Activated naive CD8-positive, alpha-beta T cell (primary cell): ENCODE results near the gene DTX1.
A peak's percentile ranks its signal among the peaks of the same experiment; 100 is the strongest.

Source experiments
- H3K27ac Mint-ChIP-seq: one replicate; pipeline ENCODE4 v1.8.0; 2021; ENCODE audit warnings: mixed read lengths
- H3K27me3 Mint-ChIP-seq: one replicate; pipeline ENCODE4 v1.8.0; 2021; ENCODE audit warnings: mixed read lengths
- H3K36me3 Mint-ChIP-seq: one replicate; pipeline ENCODE4 v1.8.0; 2021; ENCODE audit warnings: mixed read lengths
- H3K4me1 Mint-ChIP-seq: one replicate; pipeline ENCODE4 v1.8.0; 2021; ENCODE audit warnings: low read depth, mixed read lengths
- H3K4me3 Mint-ChIP-seq: one replicate; pipeline ENCODE4 v1.8.0; 2021; ENCODE audit warnings: mild to moderate bottlenecking, mixed read lengths
- H3K9me3 Mint-ChIP-seq: one replicate; pipeline ENCODE4 v1.8.0; 2021; ENCODE audit warnings: low read depth, mixed read lengths

Gene DTX1

DNA sequence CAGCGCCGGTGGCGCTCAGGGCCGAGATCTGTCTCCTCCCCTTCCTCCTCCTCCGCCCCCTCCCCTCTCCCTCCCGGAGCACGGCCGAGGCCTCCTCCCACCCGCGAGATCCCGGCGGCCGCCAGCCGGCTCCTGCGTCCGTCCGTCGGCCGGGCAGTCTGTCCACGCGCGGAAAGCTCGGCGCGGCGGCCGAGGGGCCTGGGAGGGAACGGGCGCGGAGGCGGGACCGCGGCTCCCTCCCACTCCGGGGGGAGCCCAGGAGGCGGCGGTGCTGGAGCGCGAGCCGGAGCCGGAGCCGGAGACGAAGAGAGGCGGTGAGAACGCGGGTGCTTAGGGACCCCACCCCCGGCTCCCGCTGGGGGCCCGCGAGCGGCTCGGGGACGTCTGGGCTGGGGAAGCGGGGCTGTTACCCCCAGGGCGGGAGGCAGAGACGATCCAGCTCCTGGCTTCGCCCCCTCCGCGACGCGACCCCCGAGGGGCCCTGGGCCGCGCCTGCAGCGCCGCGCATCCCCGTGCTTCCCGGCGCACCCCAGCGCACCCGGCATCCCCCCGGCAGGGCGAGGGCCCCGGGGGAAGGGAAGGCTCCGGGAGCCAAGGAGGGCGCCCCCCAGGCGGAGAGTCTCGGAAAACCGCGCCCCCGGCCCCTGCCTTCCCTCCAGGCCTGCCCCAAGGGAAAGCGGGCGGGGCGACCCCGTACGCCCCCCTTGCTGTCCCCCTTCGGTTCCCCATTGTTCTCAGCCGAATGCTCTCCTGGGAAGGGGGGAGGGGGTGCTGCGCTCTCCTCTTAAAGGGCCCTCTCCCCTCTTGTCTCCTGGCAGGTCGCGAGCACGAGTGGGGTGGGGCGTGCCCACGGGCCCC is at the start of gene DTX1:
Gene DTX1 (plus strand): TSS at position 100 of the 858 bp plus-strand sequence. CDS start 1,463 bp downstream, outside the sequence.
- H3K27ac Mint-ChIP-seq, result no peak within 1 kb of the TSS

DNA sequence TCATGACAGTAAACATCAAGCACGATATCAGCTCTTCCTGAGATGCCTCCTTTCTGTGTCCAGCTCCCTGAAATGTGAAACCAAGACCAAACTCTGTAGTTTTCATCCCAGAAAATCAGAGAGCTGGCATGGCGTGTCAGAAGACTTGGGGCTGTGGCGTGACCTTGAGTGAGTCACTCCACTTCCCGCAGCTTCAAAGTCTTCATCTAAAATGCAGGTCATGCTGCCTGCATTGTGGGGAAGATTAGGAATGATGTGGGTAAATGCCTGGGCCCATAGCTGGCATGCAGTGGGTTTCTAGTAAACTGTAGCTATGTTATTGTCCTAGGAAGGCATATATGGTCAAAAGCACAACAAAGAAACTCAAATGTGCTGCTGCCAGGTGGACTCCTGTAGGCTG is 49.4 kb upstream of the DTX1 start:
- H3K27me3 Mint-ChIP-seq, result no peaks in the 10 kb centered on the region
- H3K27ac Mint-ChIP-seq, result no peak overlapping the region

More for the DNA sequence above, at the start of gene DTX1:
- no peaks in the 10 kb centered on the region for H3K36me3 Mint-ChIP-seq
- peaks cover 23% of the 10 kb centered on the region for H3K4me1 Mint-ChIP-seq
- H3K9me3 Mint-ChIP-seq, result no peaks in the 10 kb centered on the region
- peak within 1 kb of the TSS; percentile 75 for H3K4me3 Mint-ChIP-seq
- H3K27me3 Mint-ChIP-seq, result no peaks in the 10 kb centered on the region

DNA sequence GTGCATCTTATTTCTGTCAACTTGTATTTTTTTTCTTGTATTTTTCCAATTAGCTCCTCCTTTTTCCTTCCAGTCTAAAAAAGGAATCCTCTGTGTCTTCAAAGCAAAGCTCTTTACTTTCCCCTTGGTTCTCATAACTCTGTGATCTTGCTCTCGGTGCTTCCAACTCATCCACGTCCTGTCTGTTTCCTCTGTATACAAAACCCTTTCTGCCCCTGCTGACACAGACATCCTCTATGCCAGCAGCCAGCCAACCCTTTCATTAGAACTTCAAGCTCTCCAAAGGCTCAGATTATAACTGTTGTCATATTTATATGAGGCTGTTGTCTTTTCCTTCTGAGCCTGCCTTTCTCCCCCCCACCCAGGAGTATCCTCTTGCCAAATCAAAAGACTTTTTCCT is 45.8 kb upstream of the DTX1 start:
- Mint-ChIP-seq H3K27ac (no peak overlapping the region), H3K4me1 (no peaks in the 10 kb centered on the region), H3K36me3 (peaks cover 33% of the 10 kb centered on the region), H3K4me3 (no peak overlapping the region), H3K9me3 (peaks cover 6% of the 10 kb centered on the region), H3K27me3 (no peaks in the 10 kb centered on the region)

More for the DNA sequence above, 49.4 kb upstream of the DTX1 start:
- peaks cover 40% of the 10 kb centered on the region for H3K36me3 Mint-ChIP-seq
- no peak overlapping the region for H3K4me3 Mint-ChIP-seq
- peaks cover 6% of the 10 kb centered on the region for H3K9me3 Mint-ChIP-seq
- H3K4me1 Mint-ChIP-seq, result no peaks in the 10 kb centered on the region

DNA sequence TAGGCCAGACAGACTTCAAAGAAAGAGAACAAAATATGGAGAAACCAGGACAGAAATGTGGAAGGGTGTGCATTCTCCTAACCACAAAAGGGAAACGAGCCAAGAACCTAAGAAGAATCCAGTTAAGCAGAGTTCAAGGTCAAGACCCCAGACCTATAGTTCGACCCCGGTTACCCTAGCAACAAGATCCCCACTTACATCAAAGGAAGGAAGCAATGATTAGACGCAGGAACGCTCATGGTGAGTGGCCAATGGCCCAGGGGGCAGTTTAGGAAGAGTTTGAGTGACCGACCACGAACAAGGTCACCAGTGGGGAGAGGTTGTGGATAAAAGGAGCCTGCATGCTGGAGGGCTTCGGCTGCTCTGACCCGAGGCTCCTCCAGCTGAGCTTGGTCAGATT is 42.0 kb upstream of the DTX1 start:
- Mint-ChIP-seq H3K27ac (no peak overlapping the region), H3K36me3 (peaks cover 23% of the 10 kb centered on the region), H3K4me1 (no peaks in the 10 kb centered on the region), H3K4me3 (no peak overlapping the region), H3K27me3 (no peaks in the 10 kb centered on the region), H3K9me3 (peaks cover 6% of the 10 kb centered on the region)

DNA sequence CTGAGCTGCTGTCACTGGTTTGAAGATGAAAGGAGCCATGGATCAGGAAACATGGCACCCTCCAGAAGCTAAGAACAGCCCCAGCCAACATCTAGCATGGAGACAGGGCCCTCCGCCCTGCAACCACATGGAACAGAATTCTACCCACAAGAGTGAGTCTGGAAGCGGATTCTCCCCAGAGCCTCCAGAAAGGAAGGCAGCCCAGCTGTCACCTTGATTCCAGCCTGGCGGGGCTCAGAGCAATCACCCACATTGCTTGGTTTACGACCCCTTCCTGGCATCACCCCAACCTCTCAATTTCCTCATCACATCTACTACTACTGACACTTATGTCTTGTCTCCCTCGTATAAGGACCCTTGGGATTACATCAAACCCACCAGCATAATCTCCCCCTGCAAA is 39.7 kb upstream of the DTX1 start:
- Mint-ChIP-seq H3K4me3 (no peak overlapping the region), H3K27me3 (no peaks in the 10 kb centered on the region)

DNA sequence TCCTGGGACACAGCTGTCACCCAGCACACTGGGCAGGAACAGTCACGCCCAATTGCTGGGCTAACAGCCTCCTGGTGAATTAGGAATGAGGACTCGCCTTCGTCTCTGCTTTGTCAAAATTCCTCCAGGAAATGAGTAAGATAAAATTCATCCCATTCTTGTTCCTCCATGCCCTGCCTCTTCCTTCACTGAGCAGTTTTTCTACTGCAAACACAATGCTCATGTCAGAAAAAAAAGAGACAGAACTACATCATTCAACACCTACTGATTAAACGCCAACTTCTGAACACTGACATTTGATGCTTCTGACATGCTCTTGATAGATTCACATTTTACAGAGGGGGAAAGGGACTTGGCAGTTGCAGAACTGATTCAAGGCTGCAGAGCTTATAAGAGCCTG is 37.5 kb upstream of the DTX1 start:
- H3K4me1 Mint-ChIP-seq, result no peaks in the 10 kb centered on the region
- H3K9me3 Mint-ChIP-seq, result no peaks in the 10 kb centered on the region
- H3K27me3 Mint-ChIP-seq, result no peaks in the 10 kb centered on the region
- H3K36me3 Mint-ChIP-seq, result no peaks in the 10 kb centered on the region
- no peak overlapping the region for H3K4me3 Mint-ChIP-seq
- H3K27ac Mint-ChIP-seq, result no peak overlapping the region

More for the DNA sequence above, 39.7 kb upstream of the DTX1 start:
- H3K36me3 Mint-ChIP-seq, result peaks cover 4% of the 10 kb centered on the region
- no peak overlapping the region for H3K27ac Mint-ChIP-seq
- no peaks in the 10 kb centered on the region for H3K9me3 Mint-ChIP-seq
- H3K4me1 Mint-ChIP-seq, result no peaks in the 10 kb centered on the region

DNA sequence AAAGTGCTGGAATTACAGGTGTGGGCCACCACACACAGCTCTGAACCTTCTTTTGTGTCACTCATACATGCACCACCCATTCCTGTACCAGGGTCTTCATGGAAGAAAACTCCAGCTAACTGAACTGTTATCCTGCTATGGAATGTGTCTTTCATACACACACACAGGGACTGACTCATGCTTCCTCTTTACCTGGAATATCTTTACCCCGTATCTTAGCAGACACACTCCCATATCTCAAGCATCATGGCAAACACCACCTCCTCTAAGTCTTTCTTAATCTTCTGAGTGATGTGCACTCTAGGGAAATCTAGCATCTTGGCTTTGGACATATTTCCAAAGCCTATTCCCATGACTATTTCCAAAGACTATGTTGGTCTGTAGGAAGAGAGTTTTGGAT is 35.0 kb upstream of the DTX1 start:
- no peaks in the 10 kb centered on the region for H3K4me1 Mint-ChIP-seq
- no peaks in the 10 kb centered on the region for H3K36me3 Mint-ChIP-seq
- H3K4me3 Mint-ChIP-seq, result no peak overlapping the region
- H3K27ac Mint-ChIP-seq, result no peak overlapping the region
- no peaks in the 10 kb centered on the region for H3K9me3 Mint-ChIP-seq
- no peaks in the 10 kb centered on the region for H3K27me3 Mint-ChIP-seq

DNA sequence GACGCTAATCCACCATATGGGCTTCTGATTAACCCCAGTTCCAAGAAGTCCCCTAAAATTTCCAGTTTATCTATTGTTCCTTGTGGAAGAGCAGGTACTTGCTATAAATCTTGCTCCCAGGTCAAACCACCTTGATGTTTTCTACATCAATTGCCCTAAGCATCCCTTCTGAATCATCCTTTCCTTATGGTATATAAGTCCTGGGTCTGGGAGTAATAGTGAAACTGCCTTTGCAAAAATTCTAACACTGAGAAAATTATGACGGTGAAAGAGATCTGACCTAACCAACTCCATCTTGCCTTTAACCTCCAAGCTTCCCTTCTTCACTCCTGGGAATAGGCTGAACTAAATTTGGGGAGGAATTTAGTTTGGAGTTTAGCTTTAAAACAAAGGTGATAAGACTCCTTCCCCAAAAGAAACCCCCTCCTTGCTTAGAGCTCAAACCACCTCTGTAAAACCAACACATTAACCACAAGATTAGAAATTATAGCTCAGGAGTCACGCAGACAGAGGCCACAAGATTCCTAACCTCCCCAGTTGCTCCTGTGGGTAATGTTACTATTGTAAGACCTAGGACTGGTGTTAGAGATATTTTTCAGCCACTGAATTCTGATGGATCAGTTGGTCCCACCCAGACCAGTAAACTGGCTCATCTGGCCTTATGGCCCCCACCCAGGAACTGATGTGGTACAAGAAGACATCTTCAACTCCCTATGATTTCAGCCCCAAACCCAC is 33.8 kb upstream of the DTX1 start:
- H3K27ac Mint-ChIP-seq, result no peak overlapping the region
- H3K9me3 Mint-ChIP-seq, result no peaks in the 10 kb centered on the region
- no peaks in the 10 kb centered on the region for H3K4me1 Mint-ChIP-seq
- H3K36me3 Mint-ChIP-seq, result no peaks in the 10 kb centered on the region
- H3K4me3 Mint-ChIP-seq, result no peak overlapping the region
- H3K27me3 Mint-ChIP-seq, result no peaks in the 10 kb centered on the region

DNA sequence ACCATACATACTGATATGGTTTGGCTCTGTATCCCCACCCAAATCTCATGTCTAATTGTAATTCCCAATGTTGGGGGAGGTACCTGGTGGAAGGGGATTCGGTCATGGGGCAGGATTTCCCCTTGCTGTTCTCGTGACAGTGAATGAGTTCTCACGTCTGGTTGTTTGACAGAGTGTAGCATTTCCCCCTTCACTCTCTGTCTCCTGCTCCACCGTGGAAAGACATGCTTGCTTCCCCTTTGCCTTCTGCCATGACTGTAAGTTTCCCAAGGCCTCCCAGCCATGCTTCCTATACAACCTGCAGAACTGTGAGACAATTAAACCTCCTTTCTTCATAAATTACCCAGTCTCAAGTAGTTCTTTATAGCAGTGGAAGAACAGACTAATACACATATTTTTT is 28.8 kb upstream of the DTX1 start:
- no peaks in the 10 kb centered on the region for H3K9me3 Mint-ChIP-seq
- no peaks in the 10 kb centered on the region for H3K36me3 Mint-ChIP-seq
- H3K4me3 Mint-ChIP-seq, result no peak overlapping the region
- H3K4me1 Mint-ChIP-seq, result peaks cover 3% of the 10 kb centered on the region
- H3K27me3 Mint-ChIP-seq, result peaks cover 7% of the 10 kb centered on the region
- no peak overlapping the region for H3K27ac Mint-ChIP-seq

DNA sequence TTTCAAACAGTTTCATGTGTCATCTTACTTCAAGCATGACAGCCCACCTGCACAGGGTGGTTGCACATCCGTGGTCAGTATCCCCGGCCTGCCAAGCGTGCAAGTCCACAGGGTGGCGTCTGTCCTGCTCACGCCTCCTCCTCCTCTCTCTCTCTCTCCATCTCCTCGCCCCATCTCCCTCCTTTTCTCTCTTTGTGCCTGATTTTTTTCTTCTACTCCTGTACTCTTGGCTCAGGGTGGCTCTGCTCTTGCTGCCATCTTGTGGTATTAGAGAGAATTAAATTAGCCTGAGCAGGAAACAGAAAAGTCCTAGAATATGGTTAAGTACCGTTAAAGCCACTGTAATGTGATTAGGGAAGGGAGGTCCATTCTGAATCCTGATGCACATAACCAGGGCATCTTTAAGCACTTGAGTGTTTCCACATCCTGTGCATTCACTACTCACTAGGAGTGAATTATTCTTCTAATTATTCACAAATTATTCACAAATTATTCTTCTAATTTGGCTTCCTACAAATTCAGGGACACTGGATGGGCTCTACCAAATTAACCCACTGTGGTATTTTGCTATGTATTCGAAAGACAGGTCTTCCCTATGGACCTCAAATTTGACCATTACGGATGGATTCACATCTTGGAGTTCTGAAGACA is 25.5 kb upstream of the DTX1 start:
- peaks cover 3% of the 10 kb centered on the region for H3K4me1 Mint-ChIP-seq
- no peaks in the 10 kb centered on the region for H3K9me3 Mint-ChIP-seq
- no peak overlapping the region for H3K27ac Mint-ChIP-seq
- H3K27me3 Mint-ChIP-seq, result peaks cover 7% of the 10 kb centered on the region
- H3K36me3 Mint-ChIP-seq, result no peaks in the 10 kb centered on the region
- no peak overlapping the region for H3K4me3 Mint-ChIP-seq

DNA sequence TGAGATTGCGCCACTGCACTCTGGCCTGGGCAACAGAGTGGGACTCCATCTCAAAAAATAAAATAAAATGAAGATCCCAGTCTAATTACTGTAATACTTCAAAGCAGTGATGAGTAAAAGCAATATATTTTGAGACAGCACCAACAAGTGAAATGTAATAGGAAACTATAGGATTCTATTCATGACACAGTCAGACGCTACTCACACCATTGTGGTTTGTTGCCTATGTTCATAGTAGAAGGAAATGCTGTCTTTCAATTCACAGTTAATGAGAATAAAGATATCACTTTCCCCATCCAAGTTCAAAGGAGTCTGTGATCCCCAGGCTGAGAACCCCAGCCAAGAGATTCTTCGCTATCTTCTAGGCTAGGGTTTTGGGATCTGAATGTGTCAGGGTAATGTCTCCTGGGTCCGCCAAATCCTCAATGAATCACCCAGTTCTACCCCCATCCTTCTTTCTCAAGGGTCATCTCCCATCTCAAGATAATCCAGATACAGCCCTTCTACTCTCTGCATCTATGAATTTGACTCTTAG is 16.6 kb upstream of the DTX1 start:
- Mint-ChIP-seq H3K4me1 (no peaks in the 10 kb centered on the region), H3K27ac (no peak overlapping the region), H3K27me3 (no peaks in the 10 kb centered on the region), H3K9me3 (no peaks in the 10 kb centered on the region), H3K4me3 (no peak overlapping the region), H3K36me3 (no peaks in the 10 kb centered on the region)

DNA sequence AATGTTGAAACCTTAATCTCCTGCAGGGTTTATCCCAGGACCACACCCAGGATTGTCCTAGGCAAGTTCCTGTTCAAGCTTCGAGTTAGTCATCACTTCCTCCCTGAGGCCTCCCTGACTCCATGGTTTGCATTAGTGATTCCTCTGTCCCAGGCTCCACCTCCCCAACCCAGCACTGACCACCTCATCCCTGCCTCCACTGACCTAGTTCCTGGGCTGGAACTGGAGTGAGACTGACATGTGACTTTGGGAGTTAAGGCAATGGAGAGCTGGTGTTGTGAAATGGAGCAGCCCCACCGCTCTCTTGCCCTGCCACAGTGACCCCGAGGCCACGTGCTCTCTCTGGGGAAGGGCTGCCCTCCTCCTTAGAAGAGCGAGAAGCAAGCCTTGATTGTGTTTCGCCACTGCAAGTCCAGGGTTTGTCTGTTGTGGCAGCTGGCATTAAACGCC is 15.8 kb upstream of the DTX1 start:
- Mint-ChIP-seq H3K36me3 (no peaks in the 10 kb centered on the region), H3K4me1 (no peaks in the 10 kb centered on the region), H3K9me3 (no peaks in the 10 kb centered on the region), H3K4me3 (no peak overlapping the region), H3K27me3 (no peaks in the 10 kb centered on the region), H3K27ac (no peak overlapping the region)

DNA sequence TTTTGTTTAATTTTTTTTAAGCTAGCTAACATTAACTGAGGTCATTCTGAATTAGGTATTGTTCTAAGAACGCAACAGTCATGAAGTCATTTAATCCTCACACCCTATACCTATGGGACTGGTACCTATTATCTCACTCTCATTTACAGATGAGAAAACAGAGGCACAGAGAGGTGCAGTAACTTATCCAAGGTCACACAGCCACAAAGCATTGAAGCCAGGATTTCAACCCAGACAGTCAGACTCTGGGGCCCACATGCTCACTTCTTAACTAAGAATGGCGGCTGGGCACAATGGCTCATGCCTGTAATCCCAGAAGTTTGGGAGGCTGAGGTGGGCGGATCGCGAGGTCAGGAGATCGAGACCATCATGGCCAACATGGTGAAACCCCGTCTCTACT is 15.0 kb upstream of the DTX1 start:
- Mint-ChIP-seq H3K9me3 (no peaks in the 10 kb centered on the region), H3K4me3 (no peak overlapping the region), H3K4me1 (no peaks in the 10 kb centered on the region), H3K27me3 (no peaks in the 10 kb centered on the region), H3K27ac (no peak overlapping the region), H3K36me3 (no peaks in the 10 kb centered on the region)

DNA sequence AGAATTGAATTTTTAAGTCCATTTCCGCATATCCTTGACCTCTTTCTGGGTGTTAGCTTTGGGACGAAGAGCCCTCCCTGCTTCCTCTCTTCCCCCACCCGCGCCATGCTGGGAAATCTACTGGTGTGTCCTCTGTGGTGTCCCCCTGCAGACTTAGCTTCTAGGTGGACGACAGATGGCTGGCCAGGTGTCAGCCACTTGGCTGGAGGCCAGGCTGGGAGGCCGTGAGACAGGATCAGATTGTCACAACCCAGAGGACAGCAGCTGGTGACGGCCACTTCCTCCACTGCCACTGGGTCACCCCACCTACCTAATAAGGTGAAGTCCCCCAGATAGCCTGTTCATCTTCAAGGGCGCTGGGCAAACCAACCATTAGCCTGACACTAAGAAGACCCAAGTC is 13.3 kb upstream of the DTX1 start:
- H3K9me3 Mint-ChIP-seq, result no peaks in the 10 kb centered on the region
- no peaks in the 10 kb centered on the region for H3K36me3 Mint-ChIP-seq
- no peak overlapping the region for H3K4me3 Mint-ChIP-seq
- H3K27ac Mint-ChIP-seq, result no peak overlapping the region
- H3K4me1 Mint-ChIP-seq, result no peaks in the 10 kb centered on the region
- no peaks in the 10 kb centered on the region for H3K27me3 Mint-ChIP-seq

DNA sequence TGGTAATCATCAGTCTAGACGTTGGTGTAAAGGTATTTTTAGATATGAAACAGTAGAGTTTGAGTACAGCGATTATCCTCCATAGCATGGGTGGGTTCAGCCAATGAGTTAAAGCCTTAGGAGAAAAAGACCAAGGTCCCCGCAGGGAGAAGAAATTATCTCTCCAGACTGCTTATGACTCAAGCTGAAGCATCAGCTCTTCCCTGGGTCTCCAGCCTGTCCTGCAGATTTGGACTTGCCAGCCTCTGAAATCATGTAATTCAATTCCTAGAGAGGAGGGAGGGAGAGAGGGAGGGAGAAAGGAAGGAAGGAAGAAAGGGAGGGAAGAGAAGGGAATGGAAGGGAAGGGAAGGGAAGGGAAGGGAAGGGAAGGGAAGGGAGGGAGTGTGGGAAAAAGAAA is 12.0 kb upstream of the DTX1 start:
- Mint-ChIP-seq H3K27me3 (no peaks in the 10 kb centered on the region), H3K9me3 (no peaks in the 10 kb centered on the region), H3K27ac (no peak overlapping the region), H3K4me3 (no peak overlapping the region), H3K36me3 (no peaks in the 10 kb centered on the region), H3K4me1 (peaks cover 4% of the 10 kb centered on the region)
